ENCODE results near the gene CCDC6. TPM values are rescaled to one million over a fixed set of nuclear protein-coding genes. Genes with fewer than 3 reads are reported as not detected.
"Not testable (repeated sequence)": the region's sequence is repeated elsewhere in the genome, so short reads cannot be mapped to it uniquely, and the experiment has no call there.

CCDC6 gene
- total RNA-seq = 32.3 TPM

DNA sequence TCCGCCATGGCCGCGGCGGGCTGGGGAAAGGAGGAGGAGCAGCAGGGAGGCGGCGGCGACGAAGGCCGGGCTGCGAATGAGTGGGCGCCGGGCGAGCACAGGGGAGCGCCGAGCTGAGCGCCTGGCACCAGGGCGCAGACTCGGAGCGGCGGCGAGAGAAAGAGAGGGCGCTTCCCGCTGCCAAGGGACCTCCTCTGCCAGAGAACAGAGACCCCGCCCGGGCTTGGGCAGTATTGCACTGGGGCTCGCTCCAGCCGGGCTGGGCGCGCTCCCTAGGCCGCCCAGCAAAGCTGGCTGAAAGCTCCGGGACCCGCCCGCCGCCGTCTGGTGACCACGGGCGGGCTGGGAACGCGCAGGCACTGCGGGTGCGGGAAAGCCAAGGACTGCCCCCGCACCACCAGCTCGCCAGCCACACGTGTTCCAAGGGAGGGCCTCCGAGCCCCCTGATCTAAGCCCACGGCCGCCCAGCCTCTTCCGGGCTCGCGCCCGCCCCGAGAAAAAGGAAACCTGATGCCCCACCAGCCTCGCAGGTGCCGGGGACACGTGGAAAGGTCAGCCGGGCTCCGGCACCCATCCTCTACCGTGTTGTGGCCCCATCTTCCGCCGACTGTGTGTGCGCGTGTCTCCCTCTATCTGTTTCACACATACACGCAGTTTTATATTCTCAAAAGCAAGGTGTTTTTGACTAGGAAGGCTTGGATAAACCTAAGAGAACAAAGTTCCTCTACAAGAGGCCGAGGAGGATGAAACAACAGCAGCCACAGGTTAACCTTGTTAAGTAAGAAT, at the start of gene CCDC6:
Gene CCDC6 (minus strand): TSS at position 140 of the 786 bp plus-strand sequence. CDS start 132 bp downstream, at position 8.
- DNase-seq = peak; percentile 86

- DNase-seq = no peak
These were observed 47.9 kb upstream of the CCDC6 start for GRCh38 chr10:59954296-59954695.

DNA sequence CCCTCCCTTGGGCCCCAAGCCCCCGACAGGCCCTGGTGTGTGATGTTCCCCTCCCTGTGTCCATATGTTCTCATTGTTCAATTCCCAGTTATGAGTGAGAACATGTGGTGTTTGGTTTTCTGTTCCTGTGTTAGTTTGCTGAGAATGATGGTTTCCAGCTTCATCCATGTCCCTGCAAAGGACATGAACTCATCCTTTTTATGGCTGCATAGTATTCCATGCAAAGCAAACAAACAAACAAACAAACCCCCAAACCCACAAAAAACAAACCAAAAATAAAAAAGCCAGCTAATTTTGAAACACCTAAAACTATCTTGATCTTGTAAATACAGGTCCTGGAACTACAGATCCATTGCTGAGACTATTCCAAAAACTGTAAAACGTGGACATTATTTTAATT, 47.4 kb upstream of the CCDC6 start:
- not testable (repeated sequence) for DNase-seq

- DNase-seq = no peak
These were observed 43.7 kb upstream of the CCDC6 start for GRCh38 chr10:59950105-59950504.

DNA sequence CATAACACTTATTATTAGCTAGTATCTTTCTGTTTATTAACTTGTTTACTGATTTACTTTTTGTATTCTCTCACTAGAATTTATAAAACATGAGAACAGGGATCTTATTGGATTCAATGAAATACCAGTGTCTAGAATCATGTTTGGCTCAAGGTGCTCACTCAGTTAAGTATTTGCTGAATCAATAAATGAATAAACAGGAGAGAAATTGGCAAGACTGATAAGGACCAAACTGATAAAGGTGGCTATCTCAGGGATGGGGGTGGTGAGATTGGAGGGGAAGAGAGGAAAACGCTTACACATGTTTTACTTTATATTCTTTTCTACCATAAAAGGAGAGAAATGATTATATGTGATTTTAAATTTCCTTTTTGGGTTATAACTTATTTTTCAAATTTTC, 43.3 kb upstream of the CCDC6 start:
- no peak for DNase-seq

GRCh38 chr10:59945991-59946390, 39.6 kb upstream of the CCDC6 start:
- DNase-seq = no peak

DNA sequence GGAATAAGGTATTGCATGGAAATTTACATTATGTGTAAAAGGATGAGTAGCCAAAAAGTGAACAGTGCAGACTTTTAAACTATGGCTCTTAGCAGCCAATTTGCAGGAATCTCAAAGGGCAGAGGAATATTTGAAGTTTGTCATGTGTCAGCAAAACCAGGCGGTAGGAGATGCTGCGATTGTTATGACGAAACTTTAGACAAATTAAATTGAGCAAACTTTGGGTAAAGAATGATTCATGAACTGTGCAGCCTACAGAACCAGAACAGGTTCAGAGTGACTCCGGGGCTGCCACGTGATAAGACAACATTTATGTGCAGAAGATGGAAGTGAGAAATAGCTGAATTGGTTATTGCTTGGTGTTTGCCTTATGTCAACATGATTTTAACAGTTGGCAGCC, 39.2 kb upstream of the CCDC6 start:
- DNase-seq = no peak

DNA sequence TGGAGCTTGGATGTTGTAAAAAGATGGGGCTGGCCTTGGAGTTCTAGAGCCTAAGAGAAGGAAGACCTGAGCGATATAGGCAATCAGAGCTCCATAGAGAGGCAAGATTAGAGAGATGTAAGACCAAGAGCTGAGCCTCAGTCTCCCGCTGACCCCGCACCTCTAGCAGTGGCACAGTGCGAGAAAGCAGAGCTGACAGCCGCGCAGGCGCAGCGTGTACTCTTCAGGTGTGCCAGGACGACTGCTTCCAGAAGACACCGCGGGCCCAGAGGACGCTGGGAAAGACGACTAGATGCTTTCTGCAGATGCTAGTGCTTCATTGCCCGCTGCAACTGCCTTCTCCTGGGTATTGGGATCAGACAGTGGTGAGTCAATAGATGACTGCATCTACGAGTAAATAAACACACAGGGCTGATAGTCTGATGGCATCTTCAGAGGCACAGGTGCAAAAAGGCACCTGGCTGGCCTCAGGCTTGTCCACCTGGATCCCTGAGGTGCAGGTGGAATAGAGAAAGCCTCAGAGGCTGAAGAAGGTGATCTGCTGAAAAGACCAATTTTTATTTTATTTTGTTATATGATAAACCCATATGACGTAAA, 38.1 kb upstream of the CCDC6 start:
- no peak for DNase-seq

GRCh38 chr10:59942556-59942955, 36.2 kb upstream of the CCDC6 start:
- DNase-seq = no peak

DNA sequence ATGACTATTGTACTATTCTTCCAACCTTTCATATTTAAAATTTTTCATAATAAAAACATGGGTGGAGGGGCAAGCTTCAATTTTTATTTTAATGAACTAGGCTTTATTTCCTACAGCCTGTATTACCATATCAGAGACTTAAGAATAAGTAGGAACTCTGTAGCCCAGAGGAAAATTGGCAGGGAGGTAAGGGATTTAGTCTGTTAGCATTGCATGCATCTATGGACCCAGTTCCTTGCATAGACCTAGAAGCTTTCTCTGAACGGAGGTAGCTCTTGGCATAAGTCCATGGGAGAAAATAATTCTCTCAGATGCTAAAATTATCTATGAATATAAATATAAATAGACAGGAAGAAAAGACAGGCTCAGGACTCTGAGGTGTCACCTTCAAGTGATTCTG, 31.4 kb upstream of the CCDC6 start:
- no peak for DNase-seq

DNA sequence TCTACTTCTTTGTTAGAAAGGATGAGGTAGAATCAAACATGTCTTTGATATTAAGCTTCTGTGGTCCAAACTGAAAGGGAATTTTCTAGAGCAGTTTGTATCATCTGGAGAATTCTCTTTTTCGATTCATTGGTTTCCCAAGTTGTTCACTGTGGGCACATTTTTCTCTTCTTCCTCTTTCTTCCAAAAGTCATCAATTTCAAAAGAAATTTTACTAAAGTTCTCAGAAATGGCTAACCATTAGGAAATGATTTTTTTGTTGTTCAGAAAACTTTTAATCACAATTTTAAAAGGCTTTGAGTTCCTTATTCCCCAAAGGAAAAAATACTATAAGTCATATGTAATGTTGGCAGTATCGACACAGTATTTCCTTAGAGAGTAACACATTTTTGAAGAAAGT, 28.3 kb upstream of the CCDC6 start:
- no peak for DNase-seq

GRCh38 chr10:59930788-59931521, 24.6 kb upstream of the CCDC6 start:
- not testable (repeated sequence) for DNase-seq

DNA sequence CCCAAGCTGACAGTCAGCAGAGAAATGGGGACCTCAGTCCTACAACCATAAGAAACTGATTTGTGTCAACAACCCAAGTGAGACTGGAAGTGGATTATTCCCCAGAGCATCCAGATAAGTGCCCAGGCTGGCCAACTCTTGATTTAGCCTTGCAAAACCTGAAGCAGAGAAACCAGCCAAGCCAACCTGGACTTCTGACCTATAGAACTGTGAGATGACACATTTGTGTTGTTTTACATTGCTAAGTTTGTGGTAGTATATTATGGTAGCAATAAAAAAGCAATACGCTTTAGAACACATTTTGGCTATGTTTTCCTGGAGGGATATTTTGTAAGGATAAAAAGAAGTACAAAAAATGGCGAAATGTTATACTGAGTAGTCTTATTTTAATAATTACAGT, 19.7 kb upstream of the CCDC6 start:
- DNase-seq = no peak

DNA sequence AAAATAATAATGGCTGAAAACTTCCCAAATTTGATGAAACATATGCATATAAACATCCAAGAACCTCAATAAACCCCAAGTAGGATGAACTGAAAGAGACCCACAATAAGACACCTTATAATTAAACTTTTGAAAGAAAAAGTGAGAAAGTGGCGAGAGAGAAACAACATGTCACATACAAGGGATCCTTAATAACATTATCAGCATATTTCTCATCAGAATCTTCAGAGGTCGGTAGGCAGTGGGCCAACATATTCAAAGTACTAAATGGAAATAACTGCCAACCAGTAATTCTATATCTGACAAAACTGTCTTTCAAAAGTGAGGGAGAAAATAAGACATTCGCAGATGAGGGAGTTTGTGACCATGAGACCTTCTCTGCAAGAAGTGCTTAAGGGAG, 16.6 kb upstream of the CCDC6 start:
- DNase-seq = no peak

GRCh38 chr10:59917922-59918321, 11.6 kb upstream of the CCDC6 start:
- no peak for DNase-seq

GRCh38 chr10:59913547-59914237, 7.3 kb upstream of the CCDC6 start:
- DNase-seq = no peak

GRCh38 chr10:59910867-59911266, 4.5 kb upstream of the CCDC6 start:
- DNase-seq = no peak

DNA sequence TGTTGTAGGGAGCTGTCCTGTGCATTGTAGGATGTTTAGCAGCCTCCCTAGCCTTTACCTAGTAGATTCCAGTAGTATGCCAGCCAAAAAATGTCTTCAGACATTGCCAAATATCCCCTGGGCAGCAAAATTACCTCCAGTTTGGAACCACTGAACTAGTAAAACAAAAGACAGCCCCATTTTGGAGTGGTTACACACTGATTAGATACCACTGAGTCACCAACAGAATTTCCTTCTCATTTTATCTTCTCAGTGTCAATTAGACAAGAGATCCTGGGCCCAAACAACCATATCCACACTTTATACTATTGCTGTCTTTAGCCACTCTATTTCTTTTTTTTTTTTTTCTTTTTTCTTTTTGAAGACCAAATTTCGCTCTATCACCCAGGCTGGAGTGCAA, 3.5 kb upstream of the CCDC6 start:
- no peak for DNase-seq

- DNase-seq = no peak
These were observed 2.4 kb upstream of the CCDC6 start for GRCh38 chr10:59908808-59909143.

- no peak for DNase-seq
These were observed 1.8 kb upstream of the CCDC6 start for GRCh38 chr10:59907918-59908807.

- no peak for DNase-seq
These were observed 1.2 kb upstream of the CCDC6 start for GRCh38 chr10:59907537-59907917.

Measured in occipital lobe (tissue), 2 donors.